Body of pancreas (tissue), 4 donors: ENCODE results near the gene PDE4A. TPM values are rescaled to one million over a fixed set of nuclear protein-coding genes. Genes with fewer than 3 reads are reported as not detected.

ENCODE experiments used
- ATAC-seq: fragments of 150-250 bp; one replicate; pipeline ENCODE4 v1.9.1; 2016
- DNase-seq, 4 donors: peaks; one replicate each; pipeline ENCODE4 v3.0.0-alpha.2; 2019
- H3K27ac ChIP-seq, 4 donors: fragments of 200-600 bp; sonication (generic); 1 replicate in 3 of 4; 2 replicates in 1 of 4; pipeline versions ENCODE4 v1.5.1 to v1.6.1; 2016 to 2019; ENCODE audit warnings: mild to moderate bottlenecking in 1 of 4, mixed read lengths in 1 of 4, moderate library complexity in 1 of 4
- H3K27me3 ChIP-seq, 2 donors: fragments of 200-600 bp; sonication (generic); one replicate each; pipeline ENCODE4 v1.6.0; 2016; ENCODE audit warnings: mild to moderate bottlenecking in 1 of 2
- H3K36me3 ChIP-seq, 2 donors: fragments of 200-600 bp; sonication (generic); replicated peaks in 1 of 2; 2 replicates each; pipeline ENCODE4 v1.5.1; 2016; ENCODE audit warnings: low read depth in 2 of 2; ENCODE audit not compliant: insufficient read depth in 1 of 2
- H3K4me1 ChIP-seq: fragments of 200-600 bp; sonication (generic); one replicate; pipeline ENCODE4 v1.6.0; 2016
- H3K4me3 ChIP-seq, 2 donors: fragments of 200-600 bp; sonication (generic); 1 replicate in 1 of 2; 2 replicates in 1 of 2; pipeline ENCODE4 v1.5.1; 2016 to 2019
- H3K9me3 ChIP-seq, 3 donors: fragments of 200-600 bp; sonication (generic); 1 replicate in 2 of 3; 2 replicates in 1 of 3; pipeline ENCODE4 v1.5.1; 2016
- POLR2A ChIP-seq, 3 donors: fragments of 450-650 bp; IDR thresholded peaks; one replicate each; pipeline ENCODE4 v1.6.1; 2016; ENCODE audit warnings: antibody characterized with exemption in 3 of 3, mild to moderate bottlenecking in 2 of 3
- WGBS, 2 donors: methylation state at CpG; one replicate each; pipeline ENCODE4 v1.1.5; 2017; 5-methylcytosine and 5-hydroxymethylcytosine counted together
- intact Hi-C: fragments of 100-400 bp; cut with DNase I; formaldehyde crosslinking; loops from one replicate; pipeline ENCODE4 v1.15.1; 2023
- total RNA-seq, 2 donors: library from RNA; depleted of rRNA; stranded (reverse); fragments of >200 nt; gene quantifications; one replicate each; pipeline ENCODE4 v1.1.0, GENCODE V29; 2016
- TF ChIP-seq, protein P1 (sequence below), 7 experiments: fragments of 450-650 bp in 4 of 7; fragments of 200-600 bp in 3 of 7; sonication (generic) in 3 of 7; IDR thresholded peaks; one replicate each; pipeline ENCODE4 v1.5.1; 2016 to 2019; ENCODE audit warnings: antibody characterized with exemption in 7 of 7

Gene PDE4A
- total RNA-seq, 2 donors from 2014 or later: 8.8 to 17.1 TPM

- TF ChIP-seq POLR2A (IDR thresholded peaks at IDR 0.05): no peak
- TF ChIP-seq, protein P1, sequence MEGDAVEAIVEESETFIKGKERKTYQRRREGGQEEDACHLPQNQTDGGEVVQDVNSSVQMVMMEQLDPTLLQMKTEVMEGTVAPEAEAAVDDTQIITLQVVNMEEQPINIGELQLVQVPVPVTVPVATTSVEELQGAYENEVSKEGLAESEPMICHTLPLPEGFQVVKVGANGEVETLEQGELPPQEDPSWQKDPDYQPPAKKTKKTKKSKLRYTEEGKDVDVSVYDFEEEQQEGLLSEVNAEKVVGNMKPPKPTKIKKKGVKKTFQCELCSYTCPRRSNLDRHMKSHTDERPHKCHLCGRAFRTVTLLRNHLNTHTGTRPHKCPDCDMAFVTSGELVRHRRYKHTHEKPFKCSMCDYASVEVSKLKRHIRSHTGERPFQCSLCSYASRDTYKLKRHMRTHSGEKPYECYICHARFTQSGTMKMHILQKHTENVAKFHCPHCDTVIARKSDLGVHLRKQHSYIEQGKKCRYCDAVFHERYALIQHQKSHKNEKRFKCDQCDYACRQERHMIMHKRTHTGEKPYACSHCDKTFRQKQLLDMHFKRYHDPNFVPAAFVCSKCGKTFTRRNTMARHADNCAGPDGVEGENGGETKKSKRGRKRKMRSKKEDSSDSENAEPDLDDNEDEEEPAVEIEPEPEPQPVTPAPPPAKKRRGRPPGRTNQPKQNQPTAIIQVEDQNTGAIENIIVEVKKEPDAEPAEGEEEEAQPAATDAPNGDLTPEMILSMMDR (IDR thresholded peaks at IDR 0.05): peak; percentile 26 to 51 (median 41)
- H3K27me3 ChIP-seq: no peaks in the 10 kb centered on the region
- H3K9me3 ChIP-seq: no peaks in the 10 kb centered on the region
- no peaks in the 10 kb centered on the region for H3K36me3 ChIP-seq
- peaks cover 14% of the 10 kb centered on the region for H3K4me1 ChIP-seq
- intact Hi-C loops: no loop called here
- no peak overlapping the region for H3K4me3 ChIP-seq
- no peak for ATAC-seq
- 14% methylated on average over 15 of the region's 15 CpGs; no CpG with 5 or more reads in 1 of the 2 donors for WGBS, 2 donors
- no peak overlapping the region for H3K27ac ChIP-seq
- no peak for DNase-seq
These were observed 90.0 kb downstream of the PDE4A start for GRCh38 chr19:10510301-10510802.

DNA sequence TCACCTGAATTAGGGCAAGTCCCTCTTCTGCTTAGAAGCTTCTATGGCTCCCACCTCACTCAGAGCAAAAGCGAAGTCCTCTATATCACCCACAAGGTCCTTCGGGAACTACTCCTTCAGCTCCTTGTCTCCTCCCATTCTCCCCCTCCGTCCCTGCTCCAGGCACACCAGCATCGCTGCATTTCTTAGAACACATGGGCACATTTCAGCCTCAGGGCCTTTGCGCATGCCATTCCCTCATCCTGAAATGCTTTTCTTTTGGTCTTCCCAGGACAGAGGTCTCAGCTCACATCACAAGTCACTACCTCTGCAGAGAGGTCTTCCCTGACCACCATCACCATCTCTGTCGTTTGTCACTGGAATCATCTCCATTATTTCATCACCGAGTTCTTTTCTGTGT, 92.9 kb downstream of the PDE4A start:
- H3K27ac ChIP-seq: no peak overlapping the region
- H3K9me3 ChIP-seq: no peaks in the 10 kb centered on the region
- no peaks in the 10 kb centered on the region for H3K36me3 ChIP-seq
- ATAC-seq (no peak), DNase-seq (no peak)
- intact Hi-C loops: no loop called here
- TF ChIP-seq POLR2A (IDR thresholded peaks at IDR 0.05): no peak
- TF ChIP-seq, protein P1 (IDR thresholded peaks at IDR 0.05): no peak
- no peak overlapping the region for H3K4me3 ChIP-seq
- 82 to 88% methylated on average over 7 of the region's 7 CpGs for whole genome bisulfite sequencing, 2 donors
- peaks cover 25% of the 10 kb centered on the region for H3K4me1 ChIP-seq
- H3K27me3 ChIP-seq: no peaks in the 10 kb centered on the region

DNA sequence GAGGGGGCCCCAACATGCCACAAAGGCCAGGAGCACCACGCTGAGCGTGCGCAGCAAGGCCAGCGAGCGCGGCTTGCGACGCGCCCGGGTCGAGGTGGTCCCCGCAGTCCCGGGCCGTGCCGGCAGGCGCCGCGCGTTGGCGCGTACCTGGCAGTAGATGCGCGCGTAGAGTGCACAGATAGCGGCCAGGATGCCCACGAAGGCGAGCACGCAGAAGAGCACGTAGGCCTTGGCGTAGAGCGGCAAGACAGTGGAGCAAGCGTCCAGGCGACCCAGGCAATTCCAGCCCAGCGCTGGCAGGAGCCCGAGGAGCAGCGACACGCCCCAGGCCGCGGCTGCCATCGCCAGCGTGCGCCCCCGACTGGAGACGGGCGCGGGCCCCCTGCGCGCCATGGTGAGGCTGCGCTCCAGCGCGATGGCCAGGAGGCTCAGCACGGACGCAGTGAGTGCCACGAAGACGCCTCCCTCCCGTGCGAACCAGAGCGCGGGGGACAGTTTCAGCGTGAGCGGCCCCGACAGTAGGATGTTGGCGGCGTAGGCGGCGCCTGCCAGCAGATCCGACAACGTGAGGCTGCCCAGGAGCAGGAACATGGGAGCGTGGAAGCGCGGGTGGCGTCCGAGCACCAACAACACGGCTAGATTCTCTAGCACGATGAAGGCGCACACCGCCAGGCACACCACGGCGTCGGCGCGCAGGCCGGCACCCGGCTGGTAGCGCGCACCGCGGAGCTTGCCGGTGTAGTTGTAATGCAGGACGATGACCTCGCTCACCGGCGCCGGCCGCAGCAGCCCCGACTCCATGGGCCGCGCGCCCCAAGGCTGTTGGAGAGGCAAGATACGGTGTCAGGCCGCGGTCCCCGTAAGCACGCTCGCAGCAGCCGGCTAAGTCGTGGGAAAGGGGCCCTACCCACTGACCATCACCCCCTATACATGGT, 94.1 kb downstream of the PDE4A start:
- H3K4me3 ChIP-seq: no peak overlapping the region
- 50 to 87% methylated on average over 29 to 105 of the region's 107 CpGs for WGBS, 2 donors
- H3K27ac ChIP-seq: no peak overlapping the region
- H3K36me3 ChIP-seq: no peaks in the 10 kb centered on the region
- no peak for TF ChIP-seq POLR2A (IDR thresholded peaks at IDR 0.05)
- TF ChIP-seq, protein P1 (IDR thresholded peaks at IDR 0.05): no peak
- DNase-seq: no peak
- peaks cover 38% of the 10 kb centered on the region for H3K4me1 ChIP-seq
- no peaks in the 10 kb centered on the region for H3K27me3 ChIP-seq
- no peak for ATAC-seq
- intact Hi-C loops: no loop called here
- no peaks in the 10 kb centered on the region for H3K9me3 ChIP-seq

DNA sequence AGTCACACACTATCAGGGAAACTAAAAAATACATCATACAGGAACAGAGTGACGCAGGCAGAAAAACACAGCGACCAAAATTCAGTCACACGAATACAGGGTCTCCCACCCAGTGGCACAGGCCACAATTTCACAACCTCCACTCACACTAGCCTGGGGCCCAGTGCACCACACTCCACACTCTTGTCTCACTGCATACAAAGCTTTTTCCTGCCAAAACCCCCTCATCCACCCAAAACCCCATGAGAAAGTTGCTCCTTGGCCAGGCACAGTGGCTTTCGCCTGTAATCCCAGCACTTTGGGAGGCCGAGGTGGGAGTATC, 95.7 kb downstream of the PDE4A start:
- intact Hi-C loops: no loop called here
- Histone ChIP-seq H3K27ac (no peak overlapping the region), H3K9me3 (no peaks in the 10 kb centered on the region), H3K36me3 (no peaks in the 10 kb centered on the region), H3K27me3 (no peaks in the 10 kb centered on the region), H3K4me1 (peaks cover 48% of the 10 kb centered on the region), H3K4me3 (no peak overlapping the region)
- DNase-seq: no peak
- TF ChIP-seq, protein P1 (IDR thresholded peaks at IDR 0.05): no peak
- no peak for TF ChIP-seq POLR2A (IDR thresholded peaks at IDR 0.05)
- WGBS, 2 donors: 71 to 72% methylated on average over 5 of the region's 5 CpGs
- ATAC-seq: no peak
